Neuronal stem cell (in vitro differentiated cells): Measurements from ENCODE around the gene YIPF1.
"Not testable (repeated sequence)": the region's sequence is repeated elsewhere in the genome, so short reads cannot be mapped to it uniquely, and the experiment has no call there.

Experiments used
- DNase-seq: peaks from one replicate; pipeline ENCODE4 v3.0.0-alpha.2; 2013; ENCODE audit warnings: low spot score
- H2AFZ ChIP-seq: one replicate; pipeline ENCODE4 v1.6.1; 2013; ENCODE audit warnings: mild to moderate bottlenecking, low read length, inconsistent platforms
- H2AK5ac ChIP-seq: 2 replicates; pipeline ENCODE4 v1.6.1; 2013; ENCODE audit warnings: low read depth, mild to moderate bottlenecking, inconsistent platforms, low read length, moderate library complexity, mixed read lengths
- H2BK120ac ChIP-seq: 2 replicates; pipeline ENCODE4 v1.6.1; 2013; ENCODE audit warnings: low read depth, mild to moderate bottlenecking, inconsistent platforms, low read length, moderate library complexity, mixed read lengths
- H2BK12ac ChIP-seq: one replicate; pipeline ENCODE4 v1.6.1; 2013; ENCODE audit warnings: low read length, inconsistent platforms
- H2BK15ac ChIP-seq: 2 replicates; pipeline ENCODE4 v1.6.1; 2013; ENCODE audit warnings: mild to moderate bottlenecking, low read length, inconsistent platforms, mixed read lengths
- H2BK5ac ChIP-seq: one replicate; pipeline ENCODE4 v1.6.1; 2013; ENCODE audit warnings: inconsistent platforms, mild to moderate bottlenecking, low read length, moderate library complexity
- H3K14ac ChIP-seq: one replicate; pipeline ENCODE4 v1.6.1; 2013; ENCODE audit warnings: low read length, inconsistent platforms
- H3K18ac ChIP-seq: 2 replicates; pipeline ENCODE4 v1.6.1; 2013; ENCODE audit warnings: low read length, inconsistent platforms
- H3K23ac ChIP-seq: 2 replicates; pipeline ENCODE4 v1.6.1; 2013; ENCODE audit warnings: low read depth, mild to moderate bottlenecking, mixed read lengths, low read length, inconsistent platforms; ENCODE audit not compliant: poor library complexity
- H3K27ac ChIP-seq: replicated peaks from 3 replicates; pipeline ENCODE4 v1.5.1; 2013; ENCODE audit warnings: low read length, inconsistent platforms
- H3K27me3 ChIP-seq, 3 experiments: 2 replicates each; pipeline ENCODE4 v1.6.1; 2013; ENCODE audit warnings: low read length in 3 of 3, mild to moderate bottlenecking in 2 of 3, inconsistent platforms in 1 of 3, low read depth in 1 of 3, mixed read lengths in 1 of 3, moderate library complexity in 1 of 3; ENCODE audit not compliant: control insufficient read depth in 3 of 3, insufficient read depth in 3 of 3
- H3K36me3 ChIP-seq, 2 donors: replicated peaks in 1 of 2; 2 replicates each; pipeline ENCODE4 v1.6.1; 2013; ENCODE audit warnings: low read length in 2 of 2; ENCODE audit not compliant: control insufficient read depth in 2 of 2, insufficient read depth in 2 of 2
- H3K4ac ChIP-seq: 2 replicates; pipeline ENCODE4 v1.6.1; 2013; ENCODE audit warnings: inconsistent platforms, mild to moderate bottlenecking, low read length, moderate library complexity
- H3K4me1 ChIP-seq, 2 donors: 1 replicate in 1 of 2; 2 replicates in 1 of 2; pipeline ENCODE4 v1.6.1; 2013; ENCODE audit warnings: low read length in 2 of 2, low read depth in 1 of 2; ENCODE audit not compliant: control insufficient read depth in 2 of 2, insufficient read depth in 1 of 2
- H3K4me2 ChIP-seq: one replicate; pipeline ENCODE4 v1.6.1; 2013; ENCODE audit warnings: mild to moderate bottlenecking, low read length, inconsistent platforms; ENCODE audit not compliant: insufficient read depth, poor library complexity, severe bottlenecking
- H3K4me3 ChIP-seq, 2 donors: 2 replicates each; pipeline ENCODE4 v1.5.1; 2013; ENCODE audit warnings: low read length in 2 of 2, mild to moderate bottlenecking in 2 of 2, inconsistent platforms in 1 of 2, moderate library complexity in 1 of 2
- H3K79me1 ChIP-seq: one replicate; pipeline ENCODE4 v1.6.1; 2013; ENCODE audit warnings: low read depth, mild to moderate bottlenecking, inconsistent platforms, low read length, moderate library complexity
- H3K9ac ChIP-seq: one replicate; pipeline ENCODE4 v1.6.1; 2013; ENCODE audit warnings: mild to moderate bottlenecking, low read depth, low read length, inconsistent platforms; ENCODE audit not compliant: poor library complexity
- H3K9me3 ChIP-seq, 2 donors: replicated peaks in 1 of 2; 2 replicates each; pipeline versions ENCODE3 to v1.6.1; 2013; ENCODE audit warnings: low read length in 2 of 2, mild to moderate bottlenecking in 2 of 2, inconsistent platforms in 1 of 2, low read depth in 1 of 2, mixed read lengths in 1 of 2, moderate library complexity in 1 of 2; ENCODE audit not compliant: control insufficient read depth in 2 of 2, insufficient read depth in 1 of 2
- H4K8ac ChIP-seq: one replicate; pipeline ENCODE4 v1.6.1; 2013; ENCODE audit warnings: low read depth, mild to moderate bottlenecking, inconsistent platforms, low read length, moderate library complexity
- H4K91ac ChIP-seq: one replicate; pipeline ENCODE4 v1.6.1; 2013; ENCODE audit warnings: low read length, low read depth, mild to moderate bottlenecking, inconsistent platforms; ENCODE audit not compliant: poor library complexity
- WGBS, 2 donors: extraction: QIAGEN DNeasy Blood & Tissue Kit; methylation state at CpG; one replicate each; pipeline ENCODE4 v1.1.7; 2013; ENCODE audit warnings: missing lambda C conversion rate in 2 of 2, mixed read lengths in 1 of 2; ENCODE audit not compliant: insufficient read length in 2 of 2, insufficient replicate concordance in 1 of 2; ENCODE audit errors: extremely low coverage in 2 of 2; 5-methylcytosine and 5-hydroxymethylcytosine counted together

YIPF1 gene

DNA sequence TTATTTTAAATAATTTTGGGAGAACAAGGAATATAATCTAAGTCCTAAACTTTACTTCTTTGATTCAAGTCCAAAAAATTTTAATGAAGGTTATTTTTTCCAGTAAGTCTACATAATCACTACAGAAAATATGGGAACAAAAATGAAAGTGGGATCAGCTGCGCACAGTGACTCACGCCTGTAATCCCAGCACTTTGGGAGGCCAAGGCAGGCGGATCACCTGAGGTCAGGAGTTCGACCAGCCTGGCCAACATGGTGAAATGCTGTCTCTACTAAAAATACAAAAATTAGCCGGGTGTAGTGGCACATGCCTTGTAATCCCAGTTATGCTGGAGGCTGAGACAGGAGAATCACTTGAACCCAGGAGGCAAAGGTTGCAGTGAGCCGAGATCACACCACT lies 6.0 kb downstream of the YIPF1 start:
- H2BK5ac ChIP-seq, H3K27ac ChIP-seq, H3K9me3 ChIP-seq, H2BK15ac ChIP-seq, H3K23ac ChIP-seq, H3K4me3 ChIP-seq, H3K14ac ChIP-seq, H3K79me1 ChIP-seq, H3K27me3 ChIP-seq, H2AK5ac ChIP-seq, H2AFZ ChIP-seq, H3K4ac ChIP-seq, H4K8ac ChIP-seq, H3K4me1 ChIP-seq, H3K9ac ChIP-seq, H3K18ac ChIP-seq, H2BK120ac ChIP-seq, DNase-seq, H2BK12ac ChIP-seq, H3K4me2 ChIP-seq, H4K91ac ChIP-seq: not testable (repeated sequence)
- no CpG with 5 or more reads among the region's 6 CpGs for WGBS, 2 donors
- H3K36me3 ChIP-seq: peaks cover 2 to 66% of the 10 kb centered on the region in 2 donors

DNA sequence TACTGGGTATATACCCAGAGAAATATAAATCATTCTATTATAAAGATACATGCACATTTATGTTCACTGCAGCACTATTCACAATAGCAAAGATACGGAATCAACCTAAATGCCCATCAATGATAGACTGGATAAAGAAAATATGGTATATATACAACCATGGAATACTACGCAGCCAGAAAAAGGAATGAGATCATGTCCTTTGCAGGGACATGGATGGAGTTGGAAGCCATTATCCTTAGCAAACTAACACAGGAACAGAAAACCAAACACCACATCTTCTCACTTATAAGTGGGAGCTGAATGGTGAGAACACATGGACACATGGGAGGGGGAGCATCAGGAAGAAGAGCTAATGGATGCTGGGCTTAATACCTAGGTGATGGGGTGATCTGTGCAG lies 7.7 kb downstream of the YIPF1 start:
- not testable (repeated sequence) for H3K4me1 ChIP-seq, H3K18ac ChIP-seq, H3K4ac ChIP-seq, DNase-seq, H2BK12ac ChIP-seq, H2AK5ac ChIP-seq, H3K4me2 ChIP-seq, H3K4me3 ChIP-seq, H2BK5ac ChIP-seq, H2BK120ac ChIP-seq, H2BK15ac ChIP-seq, H3K14ac ChIP-seq, H3K9ac ChIP-seq, H3K23ac ChIP-seq, H3K27me3 ChIP-seq, H3K27ac ChIP-seq, H2AFZ ChIP-seq, H4K91ac ChIP-seq, H4K8ac ChIP-seq, H3K79me1 ChIP-seq, H3K9me3 ChIP-seq
- no CpG with 5 or more reads among the region's 2 CpGs for WGBS, 2 donors
- H3K36me3 ChIP-seq: peaks cover 2 to 70% of the 10 kb centered on the region in 2 donors

DNA sequence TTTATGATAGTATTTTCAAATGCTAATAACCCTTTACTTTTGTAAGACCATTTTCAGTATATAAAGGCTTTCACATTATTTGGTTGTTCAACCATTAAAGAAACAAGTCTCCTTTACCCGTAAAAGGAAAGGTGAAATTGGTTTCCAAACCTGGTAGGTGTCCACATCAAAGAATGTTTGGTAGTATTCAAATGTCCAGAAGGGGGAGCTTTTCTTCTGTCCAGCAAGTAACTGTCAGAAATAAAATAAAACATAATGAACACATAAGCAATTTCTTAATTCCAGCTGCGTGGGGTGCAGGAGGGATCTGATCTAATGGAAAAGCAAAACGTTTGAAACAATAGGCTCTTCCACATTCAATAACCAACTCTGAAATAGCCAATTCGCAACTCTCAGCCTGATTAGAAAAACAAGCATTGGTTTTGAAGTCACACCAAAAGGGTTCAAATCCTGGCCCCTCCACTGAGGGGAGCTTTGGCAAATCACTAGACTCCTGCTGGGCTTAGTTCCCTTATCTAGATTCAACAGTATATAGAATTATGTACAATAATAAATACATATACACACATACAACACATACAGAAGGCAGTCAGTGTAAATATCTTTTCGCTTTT lies 11.0 kb downstream of the YIPF1 start:
- Histone ChIP-seq H2BK120ac (no peak overlapping the region), H3K4me1 (no peaks in the 10 kb centered on the region), H2BK5ac (no peak overlapping the region), H2BK12ac (no peak overlapping the region), H2AFZ (no peak overlapping the region), H3K18ac (no peak overlapping the region), H3K9ac (no peak overlapping the region), H2BK15ac (no peak overlapping the region), H3K36me3 (peaks cover 9 to 72% of the 10 kb centered on the region in 2 donors), H4K8ac (no peak overlapping the region), H3K27ac (no peak overlapping the region), H3K4me3 (no peak overlapping the region), H3K27me3 (no peaks in the 10 kb centered on the region), H2AK5ac (no peak overlapping the region), H3K9me3 (peaks cover 0 to 6% of the 10 kb centered on the region in 2 donors), H3K79me1 (no peaks in the 10 kb centered on the region), H4K91ac (no peak overlapping the region), H3K14ac (no peak overlapping the region), H3K4ac (no peak overlapping the region), H3K23ac (no peak overlapping the region), H3K4me2 (no peak overlapping the region)
- WGBS, 2 donors: no CpG with 5 or more reads among the region's 5 CpGs
- peak; percentile 29 for DNase-seq

DNA sequence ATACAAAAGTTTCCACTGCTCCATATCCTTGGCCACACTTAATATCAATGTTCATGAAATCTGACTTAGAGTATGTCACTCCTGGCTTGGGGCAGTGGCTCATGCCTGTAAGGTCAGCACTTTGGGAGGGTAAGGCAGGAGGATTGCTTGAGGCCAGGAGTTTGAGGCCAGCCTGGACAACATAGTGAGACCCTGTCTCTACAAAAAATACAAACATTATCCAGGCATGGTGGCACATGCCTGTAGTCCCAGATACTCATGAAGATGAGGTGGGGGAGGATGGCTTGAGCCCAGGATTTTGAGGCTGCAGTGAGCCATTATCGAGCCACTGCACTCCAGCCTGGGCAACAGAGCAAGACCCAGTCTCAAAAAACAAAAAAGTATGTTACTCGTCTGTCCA lies 14.4 kb downstream of the YIPF1 start:
- H3K4me2 ChIP-seq: not testable (repeated sequence)

More for the DNA sequence above, 14.4 kb downstream of the YIPF1 start:
- H2AFZ ChIP-seq, H3K4me3 ChIP-seq, H4K8ac ChIP-seq, H3K9me3 ChIP-seq, H2BK5ac ChIP-seq, H3K27me3 ChIP-seq, H2BK12ac ChIP-seq, H2BK15ac ChIP-seq, H3K27ac ChIP-seq, H3K23ac ChIP-seq, H3K4me1 ChIP-seq, DNase-seq, H3K9ac ChIP-seq, H3K79me1 ChIP-seq, H3K14ac ChIP-seq, H4K91ac ChIP-seq, H2AK5ac ChIP-seq, H2BK120ac ChIP-seq, H3K4ac ChIP-seq, H3K18ac ChIP-seq: not testable (repeated sequence)
- H3K36me3 ChIP-seq: peaks cover 12 to 75% of the 10 kb centered on the region in 2 donors
- WGBS, 2 donors: no CpG with 5 or more reads among the region's 2 CpGs
